DND-41 (cell line): ENCODE results near the gene ZIM2.

Experiments used
- ATAC-seq: fragments of 200-7000 bp; cut with Tn5 transposase; 3 replicates; pipeline ENCODE4 v1.9.1; 2021; ENCODE audit warnings: low read depth; ENCODE audit not compliant: insufficient read depth
- DNase-seq: peaks from one replicate; pipeline ENCODE4 v3.0.0-alpha.2; 2020
- H2AFZ ChIP-seq: 2 replicates; pipeline ENCODE4 v1.6.0; 2012; ENCODE audit warnings: low read depth, low read length
- H3K27ac ChIP-seq: 2 replicates; pipeline ENCODE4 v1.5.1; 2012; ENCODE audit warnings: low read length, inconsistent platforms
- H3K27me3 ChIP-seq: fragments of 200-600 bp; sonication (generic); 2 replicates; pipeline ENCODE4 v1.6.0; 2012; ENCODE audit warnings: low read length, mild to moderate bottlenecking, inconsistent platforms; ENCODE audit not compliant: insufficient read depth, poor library complexity
- H3K36me3 ChIP-seq: 2 replicates; pipeline ENCODE4 v1.5.1; 2012; ENCODE audit warnings: low read length, inconsistent platforms; ENCODE audit not compliant: insufficient read depth
- H3K4me1 ChIP-seq: 2 replicates; pipeline ENCODE4 v1.5.1; 2012; ENCODE audit warnings: mild to moderate bottlenecking, low read length; ENCODE audit not compliant: insufficient read depth
- H3K4me2 ChIP-seq: 2 replicates; pipeline ENCODE4 v1.6.0; 2012; ENCODE audit warnings: mild to moderate bottlenecking, moderate library complexity, low read length, inconsistent platforms; ENCODE audit not compliant: insufficient read depth
- H3K4me3 ChIP-seq, 2 experiments: fragments of 200-600 bp in 1 of 2; shearing (Covaris generic) in 1 of 2; 2 replicates each; pipeline ENCODE4 v1.5.1; 2012 to 2016; ENCODE audit warnings: inconsistent platforms in 2 of 2, low read length in 2 of 2, mild to moderate bottlenecking in 2 of 2, low read depth in 1 of 2, moderate library complexity in 1 of 2
- H3K79me2 ChIP-seq: 2 replicates; pipeline ENCODE4 v1.6.0; 2012; ENCODE audit warnings: low read length, inconsistent platforms; ENCODE audit not compliant: insufficient read depth
- H3K9ac ChIP-seq: 2 replicates; pipeline ENCODE4 v1.6.0; 2012; ENCODE audit warnings: low read depth, mild to moderate bottlenecking, inconsistent platforms, low read length, moderate library complexity
- H3K9me3 ChIP-seq: 2 replicates; pipeline ENCODE4 v1.5.1; 2012; ENCODE audit warnings: low read length, moderate library complexity, mild to moderate bottlenecking, inconsistent platforms; ENCODE audit not compliant: insufficient read depth, severe bottlenecking
- H4K20me1 ChIP-seq: 2 replicates; pipeline ENCODE4 v1.6.0; 2012; ENCODE audit warnings: low read length; ENCODE audit not compliant: insufficient read depth
- CTCF ChIP-seq: IDR thresholded peaks from 2 replicates; pipeline ENCODE4 v1.5.1; 2012; ENCODE audit warnings: borderline replicate concordance, low read length, moderate library complexity, mild to moderate bottlenecking; ENCODE audit not compliant: poor library complexity, severe bottlenecking; ENCODE audit errors: extremely low read depth
- EZH2 ChIP-seq: IDR thresholded peaks from 3 replicates; pipeline ENCODE4 v1.6.1; 2012; ENCODE audit warnings: borderline replicate concordance, low read depth, mild to moderate bottlenecking, moderate library complexity, low read length, inconsistent platforms; ENCODE audit not compliant: severe bottlenecking

ZIM2 gene

DNA sequence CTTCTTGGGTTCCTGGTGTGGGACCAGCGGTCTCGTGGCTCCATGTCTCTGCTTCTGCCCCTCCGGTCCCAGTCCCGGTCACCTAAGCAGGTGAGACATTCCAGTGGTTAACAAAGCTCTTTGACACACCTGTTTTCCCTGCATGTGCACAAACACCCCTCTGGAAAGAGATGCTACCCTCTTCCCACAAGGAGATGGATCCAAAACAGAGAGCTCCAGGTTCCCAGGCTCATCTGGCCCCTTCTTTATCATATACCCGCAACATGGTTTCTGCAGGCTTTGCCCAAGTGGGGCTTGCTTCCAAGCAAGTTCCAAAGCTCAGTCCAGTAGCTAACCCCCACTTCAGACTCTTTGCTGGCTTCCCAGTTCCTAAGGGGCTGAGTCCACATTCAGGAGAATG is 17.8 kb downstream of the ZIM2 start:
- ATAC-seq (no peak), DNase-seq (no peak)
- H3K79me2 ChIP-seq, result no peaks in the 10 kb centered on the region
- H3K27me3 ChIP-seq, result no peaks in the 10 kb centered on the region
- no peak overlapping the region for H3K4me3 ChIP-seq
- no peak for TF ChIP-seq CTCF
- no peak for TF ChIP-seq EZH2
- H3K36me3 ChIP-seq, result no peaks in the 10 kb centered on the region
- no peak overlapping the region for H2AFZ ChIP-seq
- H4K20me1 ChIP-seq, result no peaks in the 10 kb centered on the region
- H3K4me2 ChIP-seq, result no peak overlapping the region
- no peak overlapping the region for H3K27ac ChIP-seq
- no peak overlapping the region for H3K9ac ChIP-seq
- no peaks in the 10 kb centered on the region for H3K9me3 ChIP-seq
- H3K4me1 ChIP-seq, result no peaks in the 10 kb centered on the region

DNA sequence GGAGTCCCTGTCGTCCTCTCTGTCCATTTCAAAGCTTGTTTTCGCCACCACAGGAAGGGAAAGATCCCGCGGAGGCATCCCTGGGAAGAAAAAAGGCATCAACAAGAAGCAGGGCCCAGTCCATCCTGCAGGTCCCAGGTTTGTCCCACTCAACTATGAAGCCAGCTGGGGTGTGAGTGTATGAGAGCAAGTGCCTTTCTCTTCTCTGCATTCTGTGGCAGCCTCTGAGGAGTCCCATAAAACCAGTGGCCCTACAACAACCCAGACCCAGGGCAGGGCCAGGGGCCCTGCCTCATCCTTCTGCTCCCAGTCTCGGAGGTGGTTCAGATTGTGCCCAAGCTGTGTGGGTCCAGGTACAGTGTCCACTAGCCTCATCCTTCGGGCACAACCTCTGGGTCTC is 18.9 kb downstream of the ZIM2 start:
- no peak overlapping the region for H3K9ac ChIP-seq
- H3K4me1 ChIP-seq, result no peaks in the 10 kb centered on the region
- H2AFZ ChIP-seq, result no peak overlapping the region
- no peaks in the 10 kb centered on the region for H3K27me3 ChIP-seq
- H3K9me3 ChIP-seq, result no peaks in the 10 kb centered on the region
- ATAC-seq, result no peak
- TF ChIP-seq EZH2 (no peak), CTCF (no peak)
- H3K4me3 ChIP-seq, result no peak overlapping the region
- H3K27ac ChIP-seq, result no peak overlapping the region
- no peak overlapping the region for H3K4me2 ChIP-seq
- no peaks in the 10 kb centered on the region for H3K36me3 ChIP-seq
- no peaks in the 10 kb centered on the region for H4K20me1 ChIP-seq
- no peak for DNase-seq
- H3K79me2 ChIP-seq, result no peaks in the 10 kb centered on the region

DNA sequence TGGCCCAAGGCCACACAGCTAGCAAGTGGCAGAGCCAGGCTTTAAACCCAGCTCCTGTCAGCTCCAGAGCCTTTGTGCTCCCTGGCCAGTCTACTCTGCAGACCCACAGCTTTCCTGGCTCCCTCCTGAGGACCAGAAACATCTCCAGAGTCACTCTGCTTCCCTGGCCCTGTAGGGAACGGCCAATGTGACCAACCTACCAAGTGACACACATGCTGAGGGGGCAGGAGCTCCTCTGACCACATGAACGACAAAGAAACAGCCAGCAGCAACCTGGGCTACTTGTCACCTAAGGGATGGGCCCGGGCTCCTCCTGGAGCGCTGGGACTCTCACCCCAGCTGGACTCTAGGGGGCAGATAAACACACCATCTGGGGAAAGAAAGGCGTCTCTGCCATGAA is 19.3 kb downstream of the ZIM2 start:
- no peak overlapping the region for H3K4me3 ChIP-seq
- no peaks in the 10 kb centered on the region for H3K4me1 ChIP-seq
- no peaks in the 10 kb centered on the region for H4K20me1 ChIP-seq
- no peaks in the 10 kb centered on the region for H3K79me2 ChIP-seq
- no peak overlapping the region for H2AFZ ChIP-seq
- DNase-seq (no peak), ATAC-seq (no peak)
- TF ChIP-seq EZH2, result no peak
- TF ChIP-seq CTCF, result no peak
- no peaks in the 10 kb centered on the region for H3K36me3 ChIP-seq
- no peak overlapping the region for H3K9ac ChIP-seq
- H3K27ac ChIP-seq, result no peak overlapping the region
- H3K9me3 ChIP-seq, result no peaks in the 10 kb centered on the region
- H3K27me3 ChIP-seq, result no peaks in the 10 kb centered on the region
- H3K4me2 ChIP-seq, result no peak overlapping the region

DNA sequence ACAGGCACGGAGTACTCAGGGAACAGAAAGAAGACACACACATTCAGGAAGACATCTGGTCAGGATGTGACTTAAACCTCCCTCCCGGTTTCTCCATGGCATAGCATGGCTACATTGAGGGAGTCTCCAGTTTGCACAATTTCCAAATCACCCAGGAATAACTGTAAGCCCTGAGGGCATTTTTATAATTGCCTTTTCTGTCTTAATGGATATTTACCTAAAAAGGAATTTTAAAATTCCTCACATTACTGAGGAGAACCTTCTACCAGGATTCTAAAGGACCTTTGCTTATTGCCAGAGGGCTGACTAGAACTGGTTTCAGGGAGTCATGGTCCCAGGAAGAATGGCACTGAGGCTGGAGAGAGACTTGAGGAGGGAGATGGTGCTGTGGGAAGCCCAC is 21.4 kb downstream of the ZIM2 start:
- no peaks in the 10 kb centered on the region for H3K4me1 ChIP-seq
- no peak overlapping the region for H3K4me3 ChIP-seq
- no peaks in the 10 kb centered on the region for H3K27me3 ChIP-seq
- no peak for TF ChIP-seq EZH2
- no peak for TF ChIP-seq CTCF
- no peaks in the 10 kb centered on the region for H3K36me3 ChIP-seq
- DNase-seq, result no peak
- H4K20me1 ChIP-seq, result no peaks in the 10 kb centered on the region
- no peak overlapping the region for H3K9ac ChIP-seq
- no peak for ATAC-seq
- H3K4me2 ChIP-seq, result no peak overlapping the region
- H3K79me2 ChIP-seq, result no peaks in the 10 kb centered on the region
- no peak overlapping the region for H3K27ac ChIP-seq
- H3K9me3 ChIP-seq, result no peaks in the 10 kb centered on the region
- no peak overlapping the region for H2AFZ ChIP-seq
